ENCODE results near the gene RBM15B.

GRCh38 chr3:51429138-51429537, 38.1 kb downstream of the RBM15B start:
- TF ChIP-seq CTCF (conservative IDR thresholded peaks at IDR 0.05; ENCODE audit: low read length) (no peak), EZH2phosphoT487 (IDR thresholded peaks at IDR 0.05; ENCODE audit: borderline replicate concordance, low read depth, low read length) (no peak)
